AG04450 (cell line): ENCODE results near the gene C6orf118. TPM values are rescaled to one million over a fixed set of nuclear protein-coding genes. Genes with fewer than 3 reads are reported as not detected.

Experiments used
- CTCF ChIA-PET: fragments of 300-600, 350-600 bp; formaldehyde crosslinking; extraction: SDS; loops from one replicate; lab custom pipeline; 2022; ENCODE audit warnings: antibody characterized with exemption, inconsistent platforms; lab: Charles Lee
- POLR2A ChIA-PET: fragments of 350-600 bp; formaldehyde crosslinking; extraction: SDS; loops from one replicate; lab custom pipeline; 2021; ENCODE audit warnings: antibody characterized with exemption, inconsistent platforms; lab: Yijun Ruan, JAX
- DNase-seq: peaks from one replicate; pipeline ENCODE4 v3.0.0-alpha.2; 2011; ENCODE audit warnings: low read depth, low spot score
- H3K27ac ChIP-seq: one replicate; pipeline ENCODE4 v1.5.1; 2012; ENCODE audit warnings: low read depth, low read length, control low read depth
- H3K27me3 ChIP-seq: one replicate; pipeline ENCODE4 v1.6.0; 2012; ENCODE audit warnings: low read length; ENCODE audit not compliant: control insufficient read depth, insufficient read depth
- H3K4me3 ChIP-seq: 2 replicates; pipeline ENCODE4 v1.5.1; 2011; ENCODE audit warnings: mild to moderate bottlenecking, low read depth, low read length, control low read depth
- H3K9me3 ChIP-seq: 2 replicates; pipeline ENCODE4 v1.5.1; 2012; ENCODE audit warnings: low read length; ENCODE audit not compliant: control insufficient read depth, insufficient read depth
- polyA plus RNA-seq: library from polyadenylated mRNA; depleted of rRNA; stranded (reverse); fragments of >200 nt; gene quantifications from 2 replicates; pipeline ENCODE4 v1.2.3, GENCODE V29; 2011
- TF ChIP-seq, protein P1 (sequence below): IDR thresholded peaks from 2 replicates; pipeline ENCODE4 v1.5.1; 2011; ENCODE audit warnings: low read depth, low read length, control low read depth, inconsistent platforms

C6orf118 gene
- polyA plus RNA-seq, 1 experiment, result not detected

GRCh38 chr6:165268987-165269386 lies 40.4 kb downstream of the C6orf118 start:
- CTCF ChIA-PET, result no interaction called here
- DNase-seq, result no peak
- no peak overlapping the region for H3K4me3 ChIP-seq
- H3K9me3 ChIP-seq, result peaks cover 30% of the 10 kb centered on the region
- TF ChIP-seq, protein P1, sequence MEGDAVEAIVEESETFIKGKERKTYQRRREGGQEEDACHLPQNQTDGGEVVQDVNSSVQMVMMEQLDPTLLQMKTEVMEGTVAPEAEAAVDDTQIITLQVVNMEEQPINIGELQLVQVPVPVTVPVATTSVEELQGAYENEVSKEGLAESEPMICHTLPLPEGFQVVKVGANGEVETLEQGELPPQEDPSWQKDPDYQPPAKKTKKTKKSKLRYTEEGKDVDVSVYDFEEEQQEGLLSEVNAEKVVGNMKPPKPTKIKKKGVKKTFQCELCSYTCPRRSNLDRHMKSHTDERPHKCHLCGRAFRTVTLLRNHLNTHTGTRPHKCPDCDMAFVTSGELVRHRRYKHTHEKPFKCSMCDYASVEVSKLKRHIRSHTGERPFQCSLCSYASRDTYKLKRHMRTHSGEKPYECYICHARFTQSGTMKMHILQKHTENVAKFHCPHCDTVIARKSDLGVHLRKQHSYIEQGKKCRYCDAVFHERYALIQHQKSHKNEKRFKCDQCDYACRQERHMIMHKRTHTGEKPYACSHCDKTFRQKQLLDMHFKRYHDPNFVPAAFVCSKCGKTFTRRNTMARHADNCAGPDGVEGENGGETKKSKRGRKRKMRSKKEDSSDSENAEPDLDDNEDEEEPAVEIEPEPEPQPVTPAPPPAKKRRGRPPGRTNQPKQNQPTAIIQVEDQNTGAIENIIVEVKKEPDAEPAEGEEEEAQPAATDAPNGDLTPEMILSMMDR, result no peak
- H3K27ac ChIP-seq, result no peak overlapping the region
- POLR2A ChIA-PET, result no interaction called here
- no peaks in the 10 kb centered on the region for H3K27me3 ChIP-seq

- POLR2A ChIA-PET, result no interaction called here
These were observed 42.8 kb downstream of the C6orf118 start for GRCh38 chr6:165266621-165267020.

DNA sequence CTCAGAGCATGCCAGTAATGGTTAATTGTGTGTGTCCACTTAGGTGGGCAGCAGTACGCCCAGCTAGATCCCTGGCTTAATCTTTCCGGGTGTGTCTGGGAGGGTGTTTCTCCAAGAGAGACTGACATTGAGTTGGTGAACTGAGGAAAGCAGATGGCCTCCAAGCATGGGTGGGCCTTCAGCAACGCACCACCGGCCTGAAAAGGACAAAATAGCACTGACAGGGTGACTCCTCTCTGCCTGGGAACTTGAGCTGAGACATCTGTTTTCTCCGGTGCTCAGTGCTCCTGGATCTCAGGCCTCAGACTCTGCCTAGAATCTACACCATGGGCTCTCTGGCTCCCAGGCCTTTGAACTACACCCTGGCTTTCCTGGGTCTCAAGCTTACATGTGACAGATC lies 43.2 kb downstream of the C6orf118 start:
- ChIA-PET CTCF (no interaction called here), POLR2A (no interaction called here)
- DNase-seq, result no peak
- Histone ChIP-seq H3K9me3 (peaks cover 44% of the 10 kb centered on the region), H3K4me3 (no peak overlapping the region), H3K27ac (no peak overlapping the region), H3K27me3 (no peaks in the 10 kb centered on the region)
- TF ChIP-seq, protein P1, result no peak

More at GRCh38 chr6:165266621-165267020, 42.8 kb downstream of the C6orf118 start:
- Histone ChIP-seq H3K4me3 (no peak overlapping the region), H3K27me3 (no peaks in the 10 kb centered on the region), H3K27ac (no peak overlapping the region), H3K9me3 (peaks cover 40% of the 10 kb centered on the region)
- CTCF ChIA-PET, result no interaction called here
- TF ChIP-seq, protein P1, result no peak
- DNase-seq, result no peak

GRCh38 chr6:165260462-165260861 lies 48.9 kb downstream of the C6orf118 start:
- ChIA-PET CTCF (no interaction called here), POLR2A (no interaction called here)
- Histone ChIP-seq H3K4me3 (no peak overlapping the region), H3K27ac (no peak overlapping the region), H3K27me3 (no peaks in the 10 kb centered on the region), H3K9me3 (peaks cover 37% of the 10 kb centered on the region)
- TF ChIP-seq, protein P1, result no peak
- no peak for DNase-seq

DNA sequence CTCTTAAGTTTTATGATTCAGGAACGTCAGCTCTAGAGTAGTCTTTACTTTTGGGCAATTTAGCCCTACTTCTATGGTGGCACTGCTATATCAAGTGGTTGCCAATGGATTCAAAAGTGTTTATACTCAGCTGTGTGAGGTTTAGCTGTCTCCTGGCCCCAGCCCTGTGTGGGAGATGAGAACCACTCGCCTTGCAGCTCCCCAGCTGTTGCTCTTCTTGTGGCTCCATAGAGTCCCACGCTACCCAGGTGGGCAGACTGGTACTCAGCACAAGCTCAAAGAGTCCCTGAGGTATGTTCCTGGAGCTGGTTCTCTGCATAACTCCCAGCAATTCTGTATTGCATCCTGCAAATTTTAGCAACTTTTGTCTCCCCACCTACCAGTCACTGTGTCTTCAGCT lies 59.6 kb downstream of the C6orf118 start:
- ChIA-PET POLR2A (no interaction called here), CTCF (no interaction called here)
- Histone ChIP-seq H3K4me3 (no peak overlapping the region), H3K9me3 (peaks cover 19% of the 10 kb centered on the region), H3K27ac (no peak overlapping the region), H3K27me3 (no peaks in the 10 kb centered on the region)
- no peak for DNase-seq
- TF ChIP-seq, protein P1, result no peak
